HG03060 (cell line): ENCODE data around the gene NPTN.
"Not testable (repeated sequence)": the region's sequence is repeated elsewhere in the genome, so short reads cannot be mapped to it uniquely, and the experiment has no call there.

ENCODE experiments used
- ATAC-seq: cut with Tn5 transposase; IDR thresholded peaks from one replicate; pipeline ENCODE4 v1.9.1; 2021; ENCODE audit warnings: low read depth, moderate number of reproducible peaks; ENCODE audit not compliant: unreplicated experiment

NPTN gene

DNA sequence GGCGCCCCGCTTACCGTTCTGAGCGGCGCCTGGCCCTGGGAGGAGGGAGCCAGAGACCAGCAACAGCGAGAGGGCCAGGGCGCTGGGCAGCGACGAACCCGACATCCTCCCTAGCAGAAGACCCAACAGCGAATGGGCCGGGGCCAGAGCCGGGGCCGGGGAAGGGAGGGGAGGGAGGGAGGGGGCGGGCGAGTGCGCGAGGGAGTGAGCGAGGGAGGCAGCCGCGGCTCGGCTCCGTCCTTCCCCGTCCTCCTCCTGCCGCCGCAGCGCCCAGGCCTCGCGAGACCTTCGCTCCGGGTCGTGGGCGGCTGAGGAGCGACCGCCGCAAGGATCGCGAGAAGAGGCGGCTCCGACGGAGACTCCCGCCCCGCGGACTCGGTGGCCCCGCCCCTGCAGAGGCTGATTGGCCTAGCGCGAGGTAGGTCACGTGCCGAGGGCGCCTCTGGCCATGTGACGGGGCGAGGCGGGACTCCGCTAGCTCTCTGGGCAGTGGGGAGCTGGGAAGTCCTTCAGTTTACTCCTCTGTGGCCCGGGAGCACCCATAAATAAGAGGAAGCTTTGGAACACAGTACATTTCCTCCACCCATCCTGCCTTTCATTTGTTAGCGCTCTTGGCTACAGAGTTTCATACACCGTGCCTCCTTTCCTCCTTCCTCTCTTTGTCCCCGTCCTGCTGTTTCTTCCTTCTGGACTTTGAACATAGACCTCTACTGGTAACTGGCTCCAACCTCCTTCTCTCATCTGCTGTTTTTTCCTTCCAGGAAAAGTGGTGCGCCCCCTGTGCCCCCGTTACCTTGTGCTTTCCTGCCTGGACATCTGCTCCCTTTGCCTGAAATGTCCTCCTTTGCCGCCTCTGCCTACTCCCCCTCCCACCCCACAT is at the start of gene NPTN:
TSS of gene NPTN (minus strand) at position 279 of the 880 bp plus-strand sequence. CDS start at position 105, 174 bp downstream.
- peak; percentile 60 for ATAC-seq

DNA sequence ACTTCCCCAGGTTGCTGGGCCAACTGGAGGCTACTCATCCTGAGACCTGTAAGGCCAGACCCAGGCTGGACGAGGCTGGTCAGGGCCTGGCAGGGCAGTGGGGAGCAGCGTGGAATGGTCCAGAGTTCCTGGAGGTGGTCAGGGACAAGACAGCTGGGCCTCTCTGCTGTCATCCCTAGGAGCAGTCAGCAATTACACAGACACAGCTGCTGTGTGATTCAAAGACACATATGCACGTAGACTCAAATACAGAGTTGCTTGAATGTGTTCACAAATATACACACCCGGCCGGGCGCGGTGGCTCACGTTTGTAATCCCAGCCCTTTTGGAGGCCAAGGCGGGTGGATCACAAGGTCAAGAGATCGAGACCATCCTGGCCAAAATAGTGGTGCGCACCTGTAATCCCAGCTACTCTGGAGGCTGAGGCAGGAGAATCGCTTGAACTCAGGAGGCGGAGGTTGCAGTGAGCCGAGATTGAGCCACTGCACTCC is 49.5 kb upstream of the NPTN start:
- ATAC-seq: no peak

DNA sequence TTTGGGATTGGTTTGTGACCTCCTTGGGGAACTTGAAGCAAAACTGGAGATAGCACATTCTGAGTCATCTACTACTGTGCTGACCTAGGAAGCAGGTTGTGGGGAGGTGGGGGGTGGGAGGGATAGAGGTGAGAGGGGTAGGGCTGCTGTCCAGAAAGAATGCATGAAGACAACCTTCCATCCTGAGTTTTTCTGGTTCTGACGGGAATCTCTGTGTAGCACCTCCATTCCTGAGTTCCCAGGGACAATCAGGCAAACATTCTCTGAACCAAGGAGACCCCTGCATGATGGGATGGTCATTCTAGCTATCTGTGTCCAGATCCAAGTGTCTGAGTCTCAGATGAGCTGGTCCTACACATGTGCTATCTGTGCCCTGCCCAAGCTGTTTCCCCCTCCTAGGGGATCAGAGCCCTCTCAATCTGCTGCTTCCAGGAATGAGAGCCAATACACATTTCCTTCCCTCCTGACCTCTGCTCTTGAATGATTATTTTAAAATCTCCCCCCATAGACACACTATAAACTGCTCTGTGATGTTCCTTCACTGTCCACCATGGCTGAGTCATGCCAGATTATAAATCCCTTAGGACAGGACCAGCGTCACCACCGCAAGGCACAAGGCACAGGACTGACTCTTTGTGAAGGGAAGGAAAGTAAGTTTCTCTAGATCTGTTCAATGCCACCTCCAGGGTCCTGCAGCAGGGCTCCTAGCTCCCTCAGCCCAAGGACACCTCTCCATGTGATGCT is 48.8 kb upstream of the NPTN start:
- no peak for ATAC-seq

DNA sequence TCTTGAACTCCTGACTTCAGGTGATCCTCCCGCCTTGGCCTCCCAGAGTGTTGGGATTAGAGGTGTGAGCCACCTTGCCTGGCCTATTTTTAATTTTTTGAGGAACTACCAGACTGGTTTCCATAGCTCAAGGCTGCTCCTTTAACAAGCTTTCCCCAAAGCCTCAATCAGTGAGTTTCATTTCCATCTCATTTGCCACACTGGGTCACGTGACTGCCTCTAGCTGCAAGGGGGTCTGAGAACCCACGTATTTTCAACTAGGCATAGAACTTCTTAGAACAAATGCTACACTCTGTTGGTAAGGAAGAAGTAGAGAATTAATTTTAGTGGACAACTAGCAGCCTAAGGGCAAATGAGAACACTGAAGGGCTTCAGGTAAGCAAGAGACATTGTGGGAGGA is 47.9 kb upstream of the NPTN start:
- ATAC-seq: no peak

DNA sequence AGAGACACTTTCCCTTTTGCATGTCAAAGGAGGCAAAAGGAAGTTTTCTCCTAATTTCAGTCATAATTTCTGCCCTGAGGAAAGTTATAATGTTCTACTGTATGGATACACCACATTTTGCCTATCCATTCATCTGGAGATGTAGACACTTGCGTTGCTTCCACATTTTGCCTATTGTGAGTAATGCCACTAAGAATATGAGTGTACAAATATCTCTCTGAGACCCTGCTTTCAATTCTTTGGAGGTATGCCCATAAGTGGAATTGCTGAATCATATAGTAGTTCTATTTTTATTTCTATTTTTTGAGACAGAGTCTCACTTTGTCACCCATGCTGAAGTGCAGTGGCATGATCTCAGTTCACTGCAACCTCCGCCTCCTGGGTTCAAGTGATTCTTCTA is 47.4 kb upstream of the NPTN start:
- ATAC-seq: no peak

DNA sequence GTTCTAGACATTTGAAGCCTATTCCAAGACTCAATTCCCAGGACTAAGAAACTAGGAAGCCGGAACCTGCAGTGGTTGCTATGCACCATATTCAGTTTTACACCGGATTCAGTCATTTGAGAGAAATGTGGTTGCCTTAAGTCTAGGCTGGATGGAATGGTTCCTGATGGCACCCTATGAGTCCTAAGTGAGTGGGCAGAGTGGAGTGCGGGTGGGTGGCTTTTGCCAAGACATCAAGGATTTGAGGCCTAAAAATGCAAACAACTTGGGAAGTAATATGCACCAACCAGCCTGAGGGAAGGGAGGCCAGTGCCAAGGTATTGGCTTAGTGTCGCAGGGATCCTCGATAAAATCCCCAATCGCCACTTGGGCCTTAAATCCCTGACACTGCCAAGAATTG is 46.8 kb upstream of the NPTN start:
- no peak for ATAC-seq

DNA sequence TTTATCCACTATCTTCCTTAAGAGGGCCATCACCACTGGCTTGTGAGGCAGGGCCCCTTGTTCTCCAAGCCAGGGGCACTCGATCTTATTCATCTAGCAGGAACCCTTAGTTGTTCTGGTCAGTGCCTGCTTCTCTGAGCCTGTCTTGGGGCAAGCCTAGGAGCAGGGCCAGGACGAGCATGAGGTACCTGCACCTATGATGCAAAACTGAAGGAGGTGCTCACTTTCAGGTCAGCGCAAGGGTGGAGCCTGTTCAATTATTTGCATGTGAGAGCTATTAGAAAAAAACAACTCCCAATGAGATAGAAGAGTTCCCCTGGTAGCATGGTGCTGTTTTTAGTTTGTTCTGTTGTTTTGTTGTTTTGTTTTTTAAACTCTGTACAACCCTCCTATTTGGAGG is 46.0 kb upstream of the NPTN start:
- no peak for ATAC-seq

DNA sequence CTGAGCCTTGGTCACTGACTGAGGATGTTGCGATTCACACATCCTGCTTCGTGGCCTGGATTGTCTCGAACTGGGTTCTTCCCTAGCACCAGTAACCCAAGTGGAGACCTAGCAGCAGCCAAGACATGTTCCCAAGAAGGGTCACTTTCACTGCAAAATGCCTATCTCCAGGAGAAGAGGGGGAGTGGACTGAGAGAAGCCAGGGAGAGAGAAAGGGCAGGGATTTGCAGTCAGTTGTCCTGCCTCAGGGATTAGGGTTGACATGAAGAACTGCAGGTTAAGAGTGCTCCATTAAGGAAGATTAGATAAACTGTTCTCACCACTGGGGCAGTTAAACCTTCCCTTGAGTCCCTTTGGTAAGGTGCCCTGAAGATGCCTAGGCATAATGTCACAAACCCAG is 45.3 kb upstream of the NPTN start:
- ATAC-seq: no peak

DNA sequence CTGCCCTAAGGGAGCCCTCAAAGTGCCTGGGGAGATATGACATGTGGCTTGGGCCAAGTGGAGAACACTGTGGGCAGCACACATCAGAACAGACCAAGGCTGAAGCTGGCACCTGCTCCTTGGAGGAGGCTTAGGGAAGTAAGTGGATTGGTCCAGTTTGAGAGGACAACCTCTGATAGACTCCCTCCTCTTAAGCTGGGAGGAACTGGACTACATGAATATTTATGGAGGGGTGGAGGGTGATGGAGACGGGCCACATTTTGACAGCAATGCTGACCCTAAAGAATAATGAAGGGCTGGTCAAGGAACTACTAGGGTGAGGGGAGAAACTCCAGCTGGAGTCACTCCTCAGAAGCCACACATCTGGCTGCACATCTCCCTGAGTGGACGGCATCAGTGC is 44.5 kb upstream of the NPTN start:
- ATAC-seq: no peak

DNA sequence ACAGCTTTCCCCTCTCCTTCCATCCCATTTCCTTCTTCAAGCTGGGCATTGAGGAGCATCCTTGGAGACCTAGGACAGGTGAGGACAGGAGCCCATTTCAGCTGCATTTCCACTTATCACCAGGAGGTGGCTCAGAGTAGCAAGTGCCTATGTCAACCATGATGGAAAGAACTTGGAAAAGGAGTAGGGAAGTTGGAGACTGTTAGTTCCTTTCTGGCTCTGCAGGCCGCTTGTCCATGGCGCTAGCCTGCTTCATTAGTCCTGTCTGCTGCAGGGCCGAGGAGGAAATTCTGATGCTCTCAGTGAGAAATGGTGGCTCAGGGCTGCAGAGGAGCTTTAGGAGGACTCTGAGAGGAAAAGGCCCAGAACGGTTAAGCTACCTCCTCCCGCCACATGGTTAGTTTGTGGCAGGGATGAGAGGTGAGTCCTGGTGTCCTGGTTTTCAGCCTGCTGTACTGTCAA is 44.0 kb upstream of the NPTN start:
- ATAC-seq: no peak

DNA sequence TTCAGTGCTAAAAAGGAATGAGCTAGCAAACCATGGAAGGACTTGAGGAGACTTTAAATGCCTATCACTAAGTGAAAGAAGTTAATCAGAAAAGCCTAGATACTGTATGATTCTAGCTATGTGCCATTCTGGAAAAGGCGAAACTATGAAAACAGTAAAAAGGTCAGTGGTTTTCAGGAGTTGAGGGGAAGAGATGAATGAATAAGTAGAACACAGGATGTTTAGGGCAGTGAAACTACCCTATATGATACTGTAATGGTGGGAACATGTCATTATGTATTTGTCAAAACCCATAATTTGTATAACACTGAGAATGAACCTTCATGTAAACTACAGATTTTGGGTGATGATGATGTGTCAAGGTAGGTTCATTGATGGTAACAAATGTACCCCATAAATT is 41.4 kb upstream of the NPTN start:
- ATAC-seq: no peak

DNA sequence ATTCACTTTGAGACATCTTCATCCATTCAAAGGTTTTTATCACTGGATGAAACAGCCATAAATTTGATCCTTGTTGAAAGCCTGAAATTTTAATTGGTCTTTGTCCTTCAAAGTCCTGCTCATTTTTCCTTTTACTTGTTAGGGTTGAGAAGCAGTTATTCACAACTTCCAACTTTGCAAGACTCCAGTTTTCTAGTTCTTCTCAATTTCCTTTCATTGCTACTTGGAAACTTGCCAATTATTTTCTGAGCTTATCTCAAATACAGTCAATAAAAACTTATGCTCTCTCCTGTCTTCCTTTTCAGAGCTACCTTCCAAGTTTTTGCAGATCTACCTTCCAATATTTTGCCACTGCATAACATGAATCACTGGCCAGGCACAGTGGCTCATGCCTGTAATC is 27.3 kb upstream of the NPTN start:
- ATAC-seq: no peak

DNA sequence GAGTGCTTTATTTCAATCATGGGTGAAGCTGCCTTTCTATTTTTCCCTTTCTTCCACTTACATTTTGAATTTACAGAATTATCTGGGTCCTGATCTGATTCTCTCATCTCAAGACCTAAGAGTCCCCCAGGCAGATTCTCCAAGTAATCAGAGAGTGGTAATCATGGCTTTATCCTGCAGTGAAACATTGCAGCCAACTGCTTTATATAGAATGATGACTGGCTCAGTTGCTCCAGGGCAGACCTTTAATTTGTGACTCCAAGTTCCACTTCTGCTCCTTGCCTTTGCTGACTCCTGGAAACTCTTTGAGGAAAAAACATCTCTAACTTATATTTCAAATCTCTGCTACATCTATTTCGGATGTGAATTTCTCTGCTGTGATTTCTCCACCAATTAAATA is 25.5 kb upstream of the NPTN start:
- ATAC-seq: no peak

DNA sequence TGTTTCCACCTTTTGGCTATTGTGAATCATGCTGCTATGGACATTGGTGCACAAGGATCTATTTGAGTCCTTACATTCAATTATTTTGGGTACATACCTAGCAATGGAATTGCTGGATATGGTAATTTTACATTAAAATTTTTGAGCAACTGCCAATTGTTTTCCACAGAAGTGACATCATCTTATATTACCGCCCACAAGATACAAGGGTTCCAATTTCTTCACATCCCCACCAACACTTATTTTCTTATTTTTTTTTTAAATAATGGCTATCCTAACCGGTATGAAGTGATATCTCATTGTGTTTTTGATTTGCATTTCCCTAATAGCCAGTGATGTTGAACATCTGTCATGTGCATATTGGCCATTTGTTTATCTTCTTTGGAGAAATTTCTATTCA is 22.5 kb upstream of the NPTN start:
- no peak for ATAC-seq

DNA sequence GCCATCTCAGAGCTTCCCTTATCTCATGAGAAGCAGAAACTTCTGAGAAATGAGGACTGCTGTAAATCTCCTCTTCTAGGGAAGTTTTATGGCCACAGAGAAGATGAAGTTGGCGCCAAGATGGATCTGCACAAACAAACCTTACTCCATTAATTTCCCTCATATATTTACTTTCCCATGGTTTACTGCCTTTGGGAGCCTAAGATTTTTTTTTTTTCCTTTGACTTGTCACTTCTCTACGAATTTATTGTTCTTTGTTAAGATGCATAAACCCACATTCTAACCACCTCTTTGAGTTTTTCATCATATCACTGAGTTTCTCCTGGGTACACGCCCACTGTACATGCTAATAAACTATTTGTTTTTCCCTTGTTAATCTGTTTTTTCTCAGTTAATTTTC is 21.5 kb upstream of the NPTN start:
- ATAC-seq: no peak

DNA sequence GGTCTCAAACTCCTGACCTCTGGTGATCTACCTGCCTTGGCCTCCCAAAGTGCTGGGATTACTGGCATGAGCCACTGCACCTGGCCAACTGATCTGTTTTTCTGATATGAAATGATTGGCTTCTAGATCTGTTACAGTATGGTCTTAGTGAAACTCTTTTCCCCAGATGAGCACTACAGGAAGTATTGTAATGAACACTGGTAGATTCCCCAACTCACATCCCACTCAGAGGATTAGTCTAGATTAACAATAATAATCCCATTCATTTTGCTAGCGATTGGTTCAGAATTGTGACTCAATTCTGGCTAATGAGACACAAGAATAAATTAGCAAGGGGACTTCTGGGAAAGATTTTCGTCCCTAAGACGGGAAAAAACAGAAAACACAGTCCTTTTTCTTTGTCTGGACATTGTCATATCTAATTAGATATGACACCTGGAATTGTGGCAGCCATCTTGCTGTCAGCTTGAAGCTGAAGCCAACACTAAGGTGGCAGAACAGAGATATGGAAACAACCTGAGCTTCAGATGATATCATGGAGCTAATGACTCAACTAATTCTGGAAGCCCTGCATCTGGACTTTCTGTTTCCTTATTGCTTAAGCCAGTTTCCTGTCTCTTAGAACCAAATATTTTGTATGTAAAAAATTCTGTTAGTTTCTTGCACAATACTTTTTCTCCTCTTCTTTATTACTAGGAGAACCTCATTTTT is 17.4 kb upstream of the NPTN start:
- no peak for ATAC-seq

DNA sequence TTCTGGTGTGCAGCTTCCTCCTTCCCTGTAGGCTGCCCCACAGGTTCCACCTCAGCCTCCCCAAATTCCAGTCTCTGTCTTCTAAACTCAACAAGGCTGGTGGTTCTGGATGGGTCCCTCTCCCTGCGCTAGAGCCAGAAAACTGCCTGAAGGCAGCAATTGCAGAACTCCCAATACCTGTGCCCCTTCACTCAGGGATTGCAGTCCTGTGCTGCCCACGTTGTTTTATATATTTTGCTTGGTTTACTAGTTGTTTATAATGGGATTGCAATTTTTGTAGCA is 14.8 kb upstream of the NPTN start:
- ATAC-seq: no peak

DNA sequence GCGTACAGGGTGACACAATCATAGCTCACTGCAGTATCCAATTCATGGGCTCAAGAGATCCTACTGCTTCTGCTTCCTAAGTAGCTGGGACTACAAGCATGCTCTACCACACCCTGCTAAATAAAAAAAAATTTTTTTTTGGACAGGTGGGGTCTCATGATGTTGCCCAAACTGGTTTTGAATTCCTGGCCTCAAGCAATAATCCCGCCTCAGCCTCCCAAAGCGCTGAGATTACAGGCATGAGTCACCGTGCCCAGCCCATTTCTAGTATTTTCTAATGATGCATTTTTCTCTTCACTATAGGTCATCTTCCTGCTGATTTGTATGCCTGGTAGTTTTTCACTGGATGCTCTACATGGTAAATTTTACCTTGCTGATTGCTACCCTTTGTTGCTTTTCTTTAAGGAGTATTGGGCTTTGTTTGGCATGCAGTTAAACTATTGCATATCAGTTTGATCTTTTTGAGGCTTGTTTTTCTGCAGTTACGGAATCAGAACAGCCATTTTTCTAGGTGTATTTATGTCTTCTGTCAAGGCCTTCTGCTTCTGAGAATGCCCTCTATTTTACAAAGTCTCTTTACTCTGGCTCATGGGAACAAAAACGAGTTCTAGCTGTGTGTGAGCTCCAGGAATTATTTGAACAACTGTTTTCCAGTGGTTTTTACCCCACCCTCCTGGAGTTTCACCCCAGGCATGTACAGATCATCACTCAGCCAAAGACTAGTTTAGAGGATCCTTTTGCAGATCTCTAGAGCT is 14.2 kb upstream of the NPTN start:
- ATAC-seq: no peak

DNA sequence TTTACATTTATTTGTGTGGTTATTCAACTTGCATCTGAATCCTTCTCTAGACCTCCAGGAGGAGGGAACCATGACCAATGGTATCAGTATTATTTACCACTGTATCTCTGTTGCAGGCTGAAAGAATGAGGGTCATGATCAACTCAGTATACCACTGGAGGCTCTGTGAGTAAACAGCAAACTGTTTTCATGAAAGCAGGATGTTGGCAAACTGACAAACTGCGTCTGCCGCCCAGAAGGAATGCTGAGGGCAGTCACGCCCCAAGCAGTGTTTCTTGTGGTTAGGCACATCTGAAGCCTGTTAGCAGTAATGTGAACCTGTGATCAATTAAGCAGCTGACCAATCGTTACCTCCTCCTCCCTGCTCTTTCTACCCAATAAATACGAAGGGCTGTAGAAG is 6.3 kb upstream of the NPTN start:
- ATAC-seq: not testable (repeated sequence)

DNA sequence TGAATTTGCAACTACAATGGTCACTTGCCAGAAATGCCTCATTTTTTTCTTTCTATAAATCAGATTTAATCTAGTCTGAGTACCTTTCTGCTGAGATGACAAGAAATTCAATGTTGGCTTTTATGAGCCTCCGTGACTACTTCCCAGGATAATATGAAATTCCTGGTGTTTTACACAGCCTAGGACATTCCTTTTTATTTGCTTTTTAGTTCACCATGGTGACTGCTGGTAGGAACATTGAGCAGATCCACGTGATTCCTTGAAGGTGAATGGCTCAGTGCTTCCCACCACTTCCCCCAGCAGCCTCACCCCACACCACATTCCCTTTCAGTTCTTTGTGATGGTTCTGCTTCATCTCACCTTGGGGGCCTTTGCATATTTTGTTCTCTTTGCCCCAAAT is 4.3 kb upstream of the NPTN start:
- no peak for ATAC-seq
